GM18951 (cell line): ENCODE data around the gene ZNF518B.
"Not testable (repeated sequence)": the region's sequence is repeated elsewhere in the genome, so short reads cannot be mapped to it uniquely, and the experiment has no call there.

Experiments used
- POLR2A ChIP-seq: IDR thresholded peaks from 4 replicates; pipeline ENCODE4 v1.6.1; 2011; ENCODE audit warnings: mild to moderate bottlenecking; ENCODE audit not compliant: insufficient read length, insufficient read depth; ENCODE audit errors: extremely low read depth
- in situ Hi-C: fragments of 300-500 bp; cut with MboI; formaldehyde crosslinking; loops from one replicate; pipeline ENCODE4 v1.12.0; 2022; ENCODE audit warnings: low sequenced_read_pairs, mixed read lengths, inconsistent platforms; ENCODE audit not compliant: unreplicated experiment

Gene ZNF518B

DNA sequence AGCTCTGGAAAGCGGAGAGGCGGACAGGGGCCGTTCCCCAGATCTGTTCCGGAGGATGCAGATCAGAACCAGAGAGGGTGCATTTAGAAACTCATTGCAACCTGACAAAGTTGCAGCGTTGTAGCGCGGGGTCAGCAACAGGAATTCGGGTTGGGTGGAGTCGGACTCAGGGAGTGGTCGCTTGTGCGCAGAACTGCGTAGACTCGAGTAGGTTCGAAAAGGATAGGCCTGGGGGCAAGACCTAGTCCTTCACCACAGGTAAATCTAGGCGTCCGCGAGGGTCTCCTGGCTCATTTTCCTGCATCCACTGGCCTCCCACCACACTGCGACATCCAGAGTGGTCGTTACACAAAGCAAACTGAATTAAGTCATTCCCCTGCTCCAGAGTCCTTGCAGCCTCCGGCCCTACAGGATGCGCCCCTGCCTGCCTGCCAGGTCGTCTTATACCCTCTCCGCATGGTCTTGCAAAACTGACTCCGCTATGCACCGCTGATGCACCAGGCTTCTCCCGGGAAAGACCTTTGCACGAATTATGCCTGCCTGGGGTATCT is 4.7 kb upstream of the ZNF518B start:
- in situ Hi-C loops = no loop called here

DNA sequence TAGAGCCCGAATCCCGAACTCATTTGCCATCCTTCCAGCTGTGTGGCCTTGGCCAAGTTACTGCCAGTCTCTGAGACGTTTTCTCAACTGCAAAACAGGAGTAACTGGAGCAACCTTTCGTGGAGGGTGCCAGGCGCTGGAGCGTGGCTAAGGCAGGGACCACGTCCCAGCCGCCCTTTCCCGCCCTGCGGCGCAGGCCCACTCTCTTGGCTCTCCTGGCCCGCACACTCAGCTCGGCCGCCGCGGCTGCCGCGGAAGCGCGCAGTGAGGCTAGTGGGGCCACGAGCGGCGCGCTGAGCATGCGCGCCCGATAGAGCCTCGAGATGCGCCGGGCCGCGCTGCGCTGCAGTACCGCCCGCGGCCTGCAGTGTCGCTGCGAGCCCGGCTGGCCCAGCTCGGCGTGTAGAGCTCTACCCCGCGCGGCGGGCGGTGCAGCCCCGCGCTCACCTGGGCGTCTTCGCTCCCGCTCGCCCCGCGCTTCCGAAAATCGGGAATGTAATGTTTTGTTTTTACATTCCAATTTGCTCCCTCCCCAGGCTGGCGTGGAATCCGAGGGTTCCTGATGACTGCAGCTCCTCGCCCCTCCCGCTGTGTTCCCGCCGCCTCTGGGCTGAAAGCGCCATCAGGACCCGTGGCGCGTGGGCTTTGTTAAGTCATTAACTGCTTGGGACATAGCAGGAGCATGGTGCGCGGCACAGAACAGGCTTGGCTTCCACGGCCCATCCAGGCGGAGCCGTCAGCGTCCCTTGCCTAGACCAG is 4.0 kb upstream of the ZNF518B start:
- TF ChIP-seq POLR2A = peak; percentile 37
- in situ Hi-C loops = no loop called here

More for the DNA sequence above, 4.7 kb upstream of the ZNF518B start:
- no peak for TF ChIP-seq POLR2A

DNA sequence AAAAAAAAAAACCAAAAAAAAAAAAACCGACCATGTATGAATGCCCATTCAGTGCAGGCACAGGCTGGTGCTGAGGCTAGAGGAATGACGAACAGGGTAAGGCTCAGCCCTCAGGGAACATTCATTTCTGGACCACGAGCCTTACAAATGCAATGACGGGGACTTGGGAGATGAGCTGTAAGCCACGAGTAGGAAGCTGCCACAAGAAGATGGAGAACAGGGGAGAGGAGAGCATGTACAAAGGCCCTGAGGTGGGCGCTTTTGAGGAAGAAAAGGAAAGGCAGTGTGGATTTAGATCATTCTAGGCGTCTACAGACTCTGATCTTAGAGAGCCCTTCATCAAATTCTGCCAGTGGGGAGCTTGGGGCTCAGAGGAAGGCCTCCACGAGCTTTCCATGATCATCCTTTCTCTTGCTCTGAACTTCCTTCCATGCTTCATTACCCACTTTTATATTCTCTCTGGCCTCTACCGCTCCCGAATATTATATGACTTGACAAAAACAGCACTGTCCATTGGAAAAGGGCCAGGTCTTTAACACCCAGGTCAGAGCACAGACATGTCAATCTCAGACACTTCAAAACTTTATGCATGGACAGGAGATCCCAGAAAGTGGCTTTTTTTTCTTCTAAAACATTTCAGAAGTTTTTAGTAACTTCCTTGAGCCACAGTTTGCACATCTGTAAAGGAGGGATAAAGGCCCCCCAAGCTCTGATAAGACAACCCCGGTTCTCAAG is 3.3 kb upstream of the ZNF518B start:
- in situ Hi-C loops = no loop called here
- TF ChIP-seq POLR2A = no peak

DNA sequence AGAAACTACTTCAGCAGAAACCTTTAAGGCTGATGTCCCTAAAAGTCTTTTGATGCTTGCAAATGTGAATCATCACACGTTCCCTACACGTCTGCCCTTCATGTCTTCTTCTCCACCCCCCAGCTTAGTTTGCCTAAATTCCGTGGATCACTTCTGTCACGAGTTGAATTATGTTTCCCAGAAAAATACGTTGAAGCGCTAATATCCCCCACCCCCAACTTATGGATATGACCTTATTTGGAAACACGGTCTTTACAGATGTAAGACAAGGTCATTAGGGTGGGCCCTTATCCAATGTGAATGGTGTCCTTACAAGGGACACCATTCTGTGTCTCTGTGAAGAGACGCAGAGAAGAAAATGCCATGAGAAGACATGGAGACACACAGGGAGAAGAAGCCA is 2.1 kb upstream of the ZNF518B start:
- in situ Hi-C loops = no loop called here
- TF ChIP-seq POLR2A = no peak

DNA sequence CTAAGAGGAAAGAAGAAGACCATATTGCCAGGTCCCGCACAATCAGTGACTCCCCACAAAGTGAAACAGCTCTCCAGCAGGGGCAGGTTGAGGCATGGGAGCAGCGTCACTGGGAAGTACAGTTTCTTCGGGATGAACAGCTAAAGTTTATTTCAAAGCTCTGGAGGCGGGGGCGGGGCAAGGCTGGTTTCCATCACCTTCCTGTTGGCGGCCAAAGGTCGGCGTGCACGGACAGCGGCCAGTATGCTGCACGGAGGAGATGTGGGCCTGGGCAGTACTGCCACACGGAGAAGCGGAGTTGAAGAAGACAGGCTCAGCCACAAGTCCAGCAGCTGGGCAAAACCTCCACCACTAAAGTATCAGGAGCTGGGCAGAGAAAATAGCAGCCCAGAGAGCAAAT is 951 bp upstream of the ZNF518B start:
- in situ Hi-C loops = no loop called here

DNA sequence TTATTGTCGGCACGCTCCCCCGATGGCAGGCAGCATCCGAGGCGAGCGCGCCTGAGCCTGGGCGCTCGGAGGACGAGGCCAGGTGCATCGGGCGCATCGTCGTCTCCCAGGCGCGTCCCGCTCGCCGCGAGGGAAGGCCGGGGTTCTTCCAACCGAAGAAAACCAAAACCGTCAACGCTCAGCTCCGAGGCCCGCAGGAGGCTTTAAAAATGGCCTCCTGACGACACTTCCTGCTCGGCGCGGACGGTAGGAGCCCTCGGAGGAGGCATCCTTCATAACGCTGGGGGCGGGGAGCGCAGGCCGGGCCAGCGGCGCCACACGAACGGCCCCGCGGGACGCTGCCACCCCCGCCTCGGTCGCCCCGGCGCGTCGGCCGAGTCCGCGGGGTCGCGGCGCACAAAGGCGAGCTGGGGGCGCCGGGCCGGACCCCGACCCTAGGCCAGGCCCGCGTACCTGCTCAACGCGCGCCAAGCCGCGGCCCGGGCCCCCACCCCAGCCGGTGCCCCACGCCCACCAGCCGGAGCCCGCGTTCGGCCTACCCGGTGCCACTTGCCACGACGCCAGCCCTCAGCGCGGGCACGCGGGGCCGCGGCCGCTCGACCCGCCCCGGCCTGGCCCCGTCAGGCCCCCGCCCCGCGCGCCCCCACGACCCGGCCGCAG is 501 bp downstream of the ZNF518B start:
- TF ChIP-seq POLR2A = no peak
- in situ Hi-C loops = no loop called here

More for the DNA sequence above, 951 bp upstream of the ZNF518B start:
- no peak for TF ChIP-seq POLR2A

DNA sequence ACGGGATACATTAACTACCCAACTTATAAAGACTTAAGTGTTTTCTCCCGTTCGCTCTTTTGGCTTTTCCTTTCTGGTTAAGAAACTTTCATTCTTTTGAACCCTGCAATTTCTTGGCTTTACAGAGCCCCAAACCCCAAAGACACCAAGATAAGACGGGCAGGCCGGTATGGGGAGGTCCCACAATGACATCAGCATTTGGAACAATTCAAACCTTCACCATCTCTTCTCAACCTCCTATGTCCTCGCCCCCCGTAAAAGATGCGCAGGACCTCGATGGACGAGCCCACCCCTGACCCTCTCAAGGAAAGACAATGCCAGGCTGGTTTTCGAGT is 999 bp downstream of the ZNF518B start:
- in situ Hi-C loops = no loop called here
- no peak for TF ChIP-seq POLR2A

DNA sequence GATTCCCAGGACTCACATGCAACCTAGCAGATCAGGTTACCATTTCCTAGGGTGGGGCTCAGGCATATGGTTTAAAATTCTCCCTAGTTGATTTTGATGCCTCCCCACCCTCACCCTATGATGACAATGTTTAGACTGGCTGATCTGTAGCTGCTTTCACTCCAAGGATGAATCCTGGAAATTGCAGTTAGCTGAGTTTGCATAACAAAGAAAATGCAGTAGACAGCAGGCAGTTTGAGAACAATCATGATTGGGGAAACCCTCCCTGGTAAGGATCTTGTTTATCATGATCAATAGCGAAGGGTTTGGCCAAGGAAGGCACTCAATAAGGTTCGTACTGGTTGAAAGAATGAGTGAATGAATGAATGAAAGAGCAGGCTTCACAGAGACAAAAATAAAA is 2.1 kb downstream of the ZNF518B start:
- in situ Hi-C loops = no loop called here
- no peak for TF ChIP-seq POLR2A

DNA sequence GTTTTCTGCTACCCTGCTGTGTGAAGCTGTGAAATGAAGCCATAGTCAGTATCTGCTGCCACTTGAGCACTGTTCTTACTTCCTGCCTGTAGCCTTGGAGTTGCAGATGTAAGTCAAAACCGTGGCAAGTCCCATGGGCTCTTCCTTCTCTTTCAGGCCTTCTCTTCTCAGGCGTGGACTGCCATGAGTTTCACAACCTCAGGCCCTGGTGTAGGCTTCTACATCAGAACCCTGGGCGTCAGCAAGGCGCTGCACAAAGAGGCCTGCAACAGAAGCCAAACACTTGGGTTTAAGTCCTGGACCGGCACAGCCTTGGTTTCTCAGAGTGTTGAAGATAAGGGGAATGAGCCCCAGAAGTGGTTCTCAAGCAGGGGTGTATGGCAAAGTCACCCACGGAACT is 2.5 kb downstream of the ZNF518B start:
- in situ Hi-C loops = no loop called here
- TF ChIP-seq POLR2A = no peak

DNA sequence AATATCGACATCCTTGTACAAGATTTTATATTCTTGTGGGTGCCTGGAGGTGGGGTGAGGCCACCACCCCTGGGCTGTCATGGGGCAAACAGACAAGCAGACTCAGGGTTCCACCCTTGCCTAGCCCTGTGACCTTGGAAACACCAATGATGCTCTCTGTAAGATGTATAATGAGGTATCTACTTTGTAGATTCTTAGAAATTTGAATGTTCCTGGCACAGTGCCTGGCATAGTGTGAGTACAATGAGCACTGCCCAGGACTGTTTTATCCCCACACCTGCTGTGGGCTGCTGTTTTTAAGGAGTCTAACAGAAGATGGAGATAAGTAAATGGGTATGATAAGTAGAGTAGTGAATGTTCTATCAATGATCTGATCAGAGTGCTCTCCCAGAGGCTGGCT is 3.1 kb downstream of the ZNF518B start:
- in situ Hi-C loops = no loop called here
- TF ChIP-seq POLR2A = no peak

DNA sequence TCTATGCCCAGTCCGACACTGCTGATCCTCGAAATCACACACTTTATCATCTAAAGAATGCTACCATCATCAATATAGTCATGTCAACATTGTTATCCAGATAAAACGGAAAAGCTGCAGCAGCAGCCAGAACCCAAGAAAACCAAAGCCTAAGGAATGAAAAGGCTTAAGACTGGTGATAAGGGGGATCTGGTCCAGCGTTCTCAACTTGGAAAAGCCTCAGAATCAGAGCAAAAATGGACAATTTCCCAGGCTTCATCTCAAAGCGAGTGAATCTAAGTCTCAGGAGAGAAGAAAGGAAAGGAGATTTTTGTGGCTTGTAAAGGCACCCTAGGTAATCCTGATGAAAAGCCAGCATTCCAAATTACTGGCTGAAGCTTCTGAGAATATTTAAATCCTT is 8.2 kb downstream of the ZNF518B start:
- in situ Hi-C loops = no loop called here
- no peak for TF ChIP-seq POLR2A

DNA sequence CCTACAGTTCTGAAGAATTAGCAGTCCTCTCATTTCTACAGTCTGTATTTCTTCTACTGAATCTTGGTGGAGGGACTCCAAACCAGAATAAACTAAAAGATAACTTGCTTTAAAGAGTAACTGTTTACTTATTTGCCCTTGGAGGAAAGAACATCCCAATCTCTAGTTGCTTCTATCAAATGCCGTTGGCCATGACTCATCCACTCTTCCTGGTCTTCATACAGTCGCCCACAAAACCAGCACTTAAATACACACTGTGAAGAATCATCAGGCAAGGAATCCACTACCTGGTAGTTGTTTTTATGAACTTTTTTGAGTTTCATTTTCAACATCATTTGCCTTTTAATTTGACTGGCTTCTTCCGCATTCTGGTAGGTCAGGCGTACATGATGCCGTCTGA is 14.2 kb downstream of the ZNF518B start:
- in situ Hi-C loops = no loop called here

DNA sequence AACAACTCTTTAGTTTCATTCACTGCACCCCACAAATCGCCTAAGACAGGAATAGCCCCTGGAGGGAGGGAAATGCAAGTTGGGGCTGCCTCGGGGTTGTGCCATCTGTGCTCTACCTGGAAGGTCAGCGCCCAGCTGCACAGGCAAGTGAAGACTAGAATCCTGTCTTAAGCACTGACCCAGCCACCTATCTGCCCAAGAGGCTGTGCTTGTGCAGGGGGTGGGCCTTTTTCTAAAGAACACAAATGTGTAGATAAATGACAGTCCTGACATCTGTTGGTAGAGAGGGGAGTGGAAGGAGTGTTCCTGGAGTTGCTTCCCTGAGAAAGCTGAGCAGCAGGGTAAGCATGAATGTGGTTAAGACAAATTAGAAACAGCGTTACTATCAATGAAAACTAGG is 15.7 kb downstream of the ZNF518B start:
- in situ Hi-C loops = no loop called here
- TF ChIP-seq POLR2A = no peak

More for the DNA sequence above, 14.2 kb downstream of the ZNF518B start:
- TF ChIP-seq POLR2A = no peak

DNA sequence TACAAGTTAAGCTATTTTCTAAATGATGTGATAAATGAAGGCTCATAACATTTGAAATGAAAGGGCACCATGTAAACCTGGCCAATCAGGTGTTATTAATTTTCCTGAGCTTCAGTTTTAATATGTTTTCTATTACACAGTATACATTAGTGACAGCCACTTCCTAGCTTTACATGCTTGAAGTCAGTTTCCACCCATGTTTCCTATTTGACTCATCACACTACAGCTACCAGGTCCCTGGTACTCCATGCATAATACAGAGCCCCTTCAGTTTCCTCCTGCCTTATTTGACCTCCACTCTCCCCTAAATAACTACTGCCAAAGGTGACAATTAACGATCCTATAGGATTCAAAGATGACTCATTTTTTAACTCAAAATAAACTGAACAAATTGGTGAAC is 18.3 kb downstream of the ZNF518B start:
- no peak for TF ChIP-seq POLR2A

DNA sequence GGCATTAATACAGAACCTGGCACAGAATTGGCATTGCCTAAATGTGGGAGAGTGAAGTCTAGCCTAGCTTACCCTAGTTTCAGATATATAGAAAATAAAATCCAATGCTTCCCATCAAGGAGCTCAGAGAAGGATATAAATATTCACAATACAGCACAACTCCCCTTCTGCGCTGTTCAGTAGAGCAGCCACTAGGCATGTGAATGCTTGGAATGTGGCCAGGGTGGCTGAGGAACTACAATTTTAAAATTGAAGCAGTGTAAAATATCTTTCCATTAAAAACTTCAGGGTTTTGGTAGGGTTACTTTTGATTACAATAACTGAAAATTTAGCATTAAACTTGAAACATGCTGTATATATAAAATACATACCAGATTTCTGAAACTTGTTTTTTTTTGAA is 19.5 kb downstream of the ZNF518B start:
- in situ Hi-C loops = no loop called here
- TF ChIP-seq POLR2A = no peak

More for the DNA sequence above, 18.3 kb downstream of the ZNF518B start:
- in situ Hi-C loops = no loop called here

DNA sequence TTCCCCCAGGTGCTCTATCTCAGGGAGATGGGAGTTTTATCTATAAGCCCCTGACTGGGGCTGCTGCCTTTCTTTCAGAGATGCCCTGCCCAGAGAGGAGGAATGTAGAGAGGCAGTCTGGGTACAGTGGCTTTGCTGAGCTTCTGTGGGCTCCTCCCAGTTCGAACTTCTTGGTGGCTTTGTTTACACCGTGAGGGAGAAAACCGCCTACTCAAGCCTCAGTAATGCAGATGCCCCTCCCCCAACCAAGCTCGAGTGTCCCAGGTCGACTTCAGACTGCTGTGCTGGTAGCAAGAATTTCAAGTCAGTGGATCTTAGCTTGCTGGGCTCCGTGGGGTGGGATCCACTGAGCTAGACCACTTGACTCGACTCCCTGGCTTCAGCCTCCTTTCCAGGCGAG is 29.5 kb downstream of the ZNF518B start:
- in situ Hi-C loops = not testable (repeated sequence)
